K562 (cell line): ENCODE measurements around the gene PXMP2. TPM values are rescaled to one million over a fixed set of nuclear protein-coding genes. Genes with fewer than 3 reads are reported as not detected.

Experiments used
- CTCF ChIP-seq, 3 experiments: IDR thresholded peaks in 2 of 3; conservative IDR thresholded peaks in 1 of 3; 2 replicates each; pipeline ENCODE4 v1.5.1; 2011 to 2012; ENCODE audit warnings: low read length in 3 of 3, mild to moderate bottlenecking in 3 of 3, control low read depth in 2 of 3, improper control_type of control experiment in 1 of 3, inconsistent platforms in 1 of 3, low read depth in 1 of 3, mixed read lengths in 1 of 3, moderate library complexity in 1 of 3; ENCODE audit not compliant: insufficient read depth in 2 of 3
- EGR1 ChIP-seq: fragments of 450-650 bp; conservative IDR thresholded peaks from 2 replicates; pipeline ENCODE4 v1.6.1; 2017; ENCODE audit warnings: mild to moderate bottlenecking
- FOXJ2 ChIP-seq: fragments of 200-800 bp; sonication (Bioruptor generic); IDR thresholded peaks from 2 replicates; pipeline ENCODE4 v1.6.1; 2016; ENCODE audit warnings: missing genetic modification characterization, missing compliant biosample characterization
- KDM5B ChIP-seq: fragments of 200-600 bp; sonication (generic); IDR thresholded peaks from 2 replicates; pipeline ENCODE4 v1.6.1; 2012; ENCODE audit warnings: low read depth, mild to moderate bottlenecking, moderate library complexity, low read length, control low read depth, inconsistent platforms; ENCODE audit not compliant: insufficient replicate concordance
- NFYB ChIP-seq: IDR thresholded peaks from 2 replicates; pipeline ENCODE4 v1.6.1; 2011; ENCODE audit warnings: mild to moderate bottlenecking, moderate library complexity; ENCODE audit not compliant: insufficient read length; ENCODE audit errors: extremely low read depth
- PHF8 ChIP-seq: fragments of 200-600 bp; sonication (generic); IDR thresholded peaks from 2 replicates; pipeline ENCODE4 v1.6.1; 2012; ENCODE audit warnings: mixed run types, mild to moderate bottlenecking, inconsistent platforms, low read length, moderate library complexity, borderline replicate concordance
- RBM22 ChIP-seq: fragments of 200-400 bp; formaldehyde crosslinking; IDR thresholded peaks from 2 replicates; pipeline ENCODE4 v1.6.1; 2018; ENCODE audit warnings: low read length, low read depth; ENCODE audit not compliant: poor library complexity, severe bottlenecking
- SMAD4 ChIP-seq: fragments of 250-450 bp; sonication (Bioruptor Pico); conservative IDR thresholded peaks from 2 replicates; pipeline ENCODE4 v1.8.0; 2021; ENCODE audit warnings: inconsistent platforms, mild to moderate bottlenecking, moderate library complexity
- TFE3 ChIP-seq: fragments of 450-650 bp; formaldehyde crosslinking; IDR thresholded peaks from 2 replicates; pipeline ENCODE4 v1.4.0; 2020; ENCODE audit warnings: mild to moderate bottlenecking, mixed read lengths
- XRCC5 ChIP-seq: fragments of 200-400 bp; formaldehyde crosslinking; IDR thresholded peaks from 2 replicates; pipeline ENCODE4 v1.6.1; 2017; ENCODE audit warnings: low read depth, mild to moderate bottlenecking, low read length
- ZBTB40 ChIP-seq, 2 experiments: fragments of 450-650 bp in 1 of 2; sonication (generic) in 1 of 2; formaldehyde crosslinking in 1 of 2; IDR thresholded peaks; 2 replicates each; pipeline versions ENCODE4 v1.7.1 to v1.9.0; 2016 to 2022; ENCODE audit warnings: inconsistent platforms in 1 of 2, mild to moderate bottlenecking in 1 of 2, missing genetic modification reagents in 1 of 2
- ZSCAN29 ChIP-seq: fragments of 450-650 bp; IDR thresholded peaks from 2 replicates; pipeline ENCODE4 v1.6.1; 2017
- polyA plus RNA-seq, 8 experiments: library from polyadenylated mRNA; depleted of rRNA in 4 of 8; stranded (reverse) in 5 of 8; unstranded in 3 of 8; fragments of >200 nt; fragmentation: Nextera tagmentation in 2 of 8; fragmentation: Illumina TruSeq in 1 of 8; extraction: Ambion mirVana in 2 of 8; extraction: Trizol in 1 of 8; gene quantifications; 2 replicates each; pipeline versions ENCODE4 v1.2.1 to v1.2.3, GENCODE V29; 2011 to 2014; ENCODE audit warnings: inconsistent platforms in 1 of 8, missing spikeins in 1 of 8
- total RNA-seq, 7 experiments: library from RNA; depleted of rRNA in 6 of 7; stranded (reverse); fragments of >200 nt in 6 of 7; fragmentation: Illumina TruSeq in 2 of 7; extraction: Trizol in 2 of 7; gene quantifications; 2 replicates each; pipeline versions ENCODE4 v1.2.1 to v1.2.3, GENCODE V29; 2011 to 2021; ENCODE audit warnings: low replicate concordance in 1 of 7

The PXMP2 gene
- total and polyA plus RNA-seq, 9 of the 15 experiments (the other 6 are each of a cell fraction or from before 2014, with no cell fraction given) = 3.0 to 66.1 (median 44.7) TPM

- TF ChIP-seq ZBTB40 (IDR thresholded peaks at IDR 0.05) (0 out of 2 replicates have a peak, but pooled peaks have one; percentile 34), ZBTB40 (CRISPR knock-in tag; IDR thresholded peaks at IDR 0.05) (no peak), PHF8 (peak; percentile 68; the same call in 1 of the 2 replicates), EGR1 (peak; percentile 82), TFE3 (CRISPR knock-in tag) (no peak), KDM5B (peak; percentile 56), ZSCAN29 (peak; percentile 36; the same call in 1 of the 2 replicates), CTCF (IDR thresholded peaks at IDR 0.05 in 2 of 3, conservative IDR thresholded peaks at IDR 0.05 in 1 of 3; ENCODE audit: insufficient read depth in 2 of 3, low read depth in 1 of 3, low read length in 3 of 3) (peak in 1 of 3 experiments; percentile 24; a peak in 1 of 6 replicates), SMAD4 (peak; percentile 94), NFYB (peak; percentile 21), FOXJ2 (tag) (no peak), XRCC5 (peak; percentile 69; the same call in 1 of the 2 replicates), RBM22 (peak; percentile 69)
Measured at GRCh38 chr12:132687211-132688164, at the start of gene PXMP2, which contains the start of gene POLE (continued).
